DND-41 (cell line): ENCODE results near the gene ZNF823.

Experiments
- CTCF ChIP-seq: IDR thresholded peaks from 2 replicates; pipeline ENCODE4 v1.5.1; 2012; ENCODE audit warnings: borderline replicate concordance, low read length, moderate library complexity, mild to moderate bottlenecking; ENCODE audit not compliant: poor library complexity, severe bottlenecking; ENCODE audit errors: extremely low read depth
- EZH2 ChIP-seq: IDR thresholded peaks from 3 replicates; pipeline ENCODE4 v1.6.1; 2012; ENCODE audit warnings: borderline replicate concordance, low read depth, mild to moderate bottlenecking, moderate library complexity, low read length, inconsistent platforms; ENCODE audit not compliant: severe bottlenecking

- no peak for TF ChIP-seq CTCF
- no peak for TF ChIP-seq EZH2
Measured at GRCh38 chr19:11754663-11755062, 15.9 kb upstream of the ZNF823 start.
